OCI-LY1 (cell line): ENCODE measurements around the gene CWF19L2.

Experiments
- EZH2 ChIP-seq: fragments of 200-600 bp; sonication (generic), shearing (Covaris generic); IDR thresholded peaks from 2 replicates; pipeline ENCODE4 v1.8.0; 2017; ENCODE audit warnings: borderline replicate concordance, mixed run types, mild to moderate bottlenecking, antibody characterized with exemption, low read length, moderate library complexity, mixed read lengths
- TF ChIP-seq, protein P1 (sequence below): fragments of 200-600 bp; sonication (generic), shearing (Covaris generic); IDR thresholded peaks from 2 replicates; pipeline ENCODE4 v1.5.1; 2017; ENCODE audit warnings: mild to moderate bottlenecking, antibody characterized with exemption, low read length, moderate library complexity, mixed read lengths

- TF ChIP-seq, protein P1, sequence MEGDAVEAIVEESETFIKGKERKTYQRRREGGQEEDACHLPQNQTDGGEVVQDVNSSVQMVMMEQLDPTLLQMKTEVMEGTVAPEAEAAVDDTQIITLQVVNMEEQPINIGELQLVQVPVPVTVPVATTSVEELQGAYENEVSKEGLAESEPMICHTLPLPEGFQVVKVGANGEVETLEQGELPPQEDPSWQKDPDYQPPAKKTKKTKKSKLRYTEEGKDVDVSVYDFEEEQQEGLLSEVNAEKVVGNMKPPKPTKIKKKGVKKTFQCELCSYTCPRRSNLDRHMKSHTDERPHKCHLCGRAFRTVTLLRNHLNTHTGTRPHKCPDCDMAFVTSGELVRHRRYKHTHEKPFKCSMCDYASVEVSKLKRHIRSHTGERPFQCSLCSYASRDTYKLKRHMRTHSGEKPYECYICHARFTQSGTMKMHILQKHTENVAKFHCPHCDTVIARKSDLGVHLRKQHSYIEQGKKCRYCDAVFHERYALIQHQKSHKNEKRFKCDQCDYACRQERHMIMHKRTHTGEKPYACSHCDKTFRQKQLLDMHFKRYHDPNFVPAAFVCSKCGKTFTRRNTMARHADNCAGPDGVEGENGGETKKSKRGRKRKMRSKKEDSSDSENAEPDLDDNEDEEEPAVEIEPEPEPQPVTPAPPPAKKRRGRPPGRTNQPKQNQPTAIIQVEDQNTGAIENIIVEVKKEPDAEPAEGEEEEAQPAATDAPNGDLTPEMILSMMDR, result no peak
- TF ChIP-seq EZH2, result no peak
These were observed 11.0 kb upstream of the CWF19L2 start for GRCh38 chr11:107468596-107468995.
